RCC 7860 (cell line): Measurements from ENCODE around the gene GIT1.

Experiments used
- DNase-seq: peaks from one replicate; pipeline ENCODE4 v3.0.0-alpha.2; 2015; ENCODE audit warnings: low spot score
- FAIRE-seq: peaks from 2 replicates; lab custom pipeline; 2012; peaks lifted over from hg19 to GRCh38; lab: Jason Lieb, UNC

The GIT1 gene

GRCh38 chr17:29593591-29594518 is 4.4 kb upstream of the GIT1 start:
- FAIRE-seq (no peak), DNase-seq (no peak)

DNA sequence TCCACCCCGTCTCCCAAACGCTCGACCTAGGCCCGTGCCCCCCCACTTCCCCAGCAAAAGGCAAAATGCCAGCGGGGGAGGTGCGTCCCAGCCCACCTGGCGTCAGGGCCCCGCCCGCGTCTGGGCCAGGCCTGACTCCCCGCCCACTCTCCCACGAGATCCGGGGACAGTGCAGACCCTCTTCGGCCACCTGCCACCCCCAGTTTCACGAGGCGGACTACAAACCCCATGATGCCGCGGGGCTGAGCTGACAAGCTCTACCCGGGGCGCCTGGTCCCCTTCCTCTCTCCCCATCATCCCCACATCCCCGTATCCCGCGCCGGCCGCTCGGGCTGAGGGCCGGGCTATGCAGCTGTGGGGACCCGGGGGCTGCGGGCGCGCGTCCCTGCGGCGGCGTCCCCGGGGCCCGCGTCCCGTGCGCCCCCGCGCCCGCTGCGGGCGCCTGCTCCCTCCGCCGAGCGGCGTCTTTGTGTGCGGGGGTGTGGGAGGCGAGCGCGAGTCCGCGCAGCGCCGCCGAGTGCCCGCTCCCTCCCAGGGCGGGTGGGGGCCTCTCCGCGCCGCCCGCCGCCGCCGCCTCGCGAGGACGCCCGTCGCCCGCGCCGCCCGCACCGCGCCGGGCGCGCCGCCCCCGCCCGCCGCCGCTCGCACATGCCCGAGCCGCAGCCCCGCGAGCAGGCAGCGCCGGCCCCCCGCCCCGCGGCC is 3.6 kb upstream of the GIT1 start, which contains the start of gene ANKRD13B:
ANKRD13B (plus strand) TSS at position 283 of the 702 bp plus-strand sequence. CDS start 490 bp downstream, outside the sequence.
- no peak for DNase-seq
- FAIRE-seq = no peak

GRCh38 chr17:29591737-29592608 is 2.5 kb upstream of the GIT1 start:
- DNase-seq = peak; percentile 59
- peak; percentile 16 for FAIRE-seq

DNA sequence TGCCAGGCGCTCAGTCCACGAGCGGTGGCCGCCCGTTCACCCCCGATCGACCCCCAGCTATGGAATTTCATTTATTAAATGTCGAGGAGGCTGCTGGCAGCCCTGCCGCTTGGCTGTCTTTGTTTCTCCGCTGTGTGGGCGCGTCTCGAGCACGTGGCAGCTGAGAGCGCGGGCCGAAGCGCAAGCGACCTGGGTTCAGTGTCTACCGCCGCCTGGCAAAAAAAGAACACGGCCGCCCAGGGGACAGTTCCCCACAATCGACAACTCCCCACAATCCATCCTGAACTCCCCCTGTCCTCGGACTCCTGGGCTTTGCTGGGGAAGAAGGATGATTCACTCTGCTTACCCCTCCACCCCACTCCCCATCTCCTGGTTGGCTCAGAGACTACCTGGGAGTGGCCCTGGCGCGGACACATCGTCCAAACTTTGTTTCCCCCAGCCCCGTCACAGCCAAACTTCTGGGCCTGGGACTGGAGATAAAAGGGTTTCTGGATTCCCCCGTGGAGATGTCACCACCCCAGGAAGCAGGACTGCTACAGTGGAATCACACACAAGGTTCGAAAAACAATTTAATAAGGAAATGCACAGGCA is 1.8 kb upstream of the GIT1 start:
- FAIRE-seq (no peak), DNase-seq (no peak)

- DNase-seq (no peak), FAIRE-seq (no peak)
Measured at GRCh38 chr17:29590411-29591145, 1.1 kb upstream of the GIT1 start.

DNA sequence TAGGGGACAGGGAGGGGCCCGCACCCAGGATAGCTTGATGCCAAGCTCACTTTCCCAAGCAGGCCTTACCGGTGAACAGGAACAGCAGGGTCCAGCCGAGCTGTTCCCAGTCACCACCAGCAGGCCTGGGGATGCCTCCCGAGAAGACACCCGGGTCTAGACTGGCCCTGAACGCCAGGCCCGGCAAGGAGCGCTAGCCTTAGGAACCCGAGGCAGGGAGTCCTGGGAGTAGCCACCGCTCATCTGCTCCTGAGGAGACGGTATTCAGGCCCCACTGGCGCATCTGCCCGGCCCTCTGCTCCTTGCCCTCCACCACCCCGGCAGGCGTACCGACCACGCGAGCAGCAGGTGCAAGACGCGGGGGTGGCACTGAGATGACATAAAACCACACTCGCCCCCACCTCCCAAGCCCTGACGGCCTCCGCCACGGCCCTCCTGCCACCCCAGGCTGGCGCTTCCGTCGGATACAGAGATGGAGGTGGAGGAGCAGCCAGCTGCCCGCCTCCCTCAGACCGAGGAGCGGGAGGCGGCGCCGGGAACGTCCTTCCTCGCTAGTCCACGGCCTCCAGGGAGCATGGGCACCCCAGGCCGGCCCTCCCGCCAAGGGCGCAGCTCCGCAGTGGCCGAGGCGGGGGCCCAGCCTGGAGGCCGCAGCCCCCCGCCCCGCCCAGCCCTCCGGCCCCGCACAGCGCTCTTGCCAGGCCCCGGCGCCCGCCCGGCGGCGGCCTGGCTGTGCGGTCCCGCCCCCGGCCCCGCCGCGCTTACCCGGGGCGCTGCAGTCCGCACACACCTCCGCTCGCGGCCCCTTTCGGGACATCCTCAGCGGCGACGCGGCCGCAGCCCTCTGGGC is 661 bp downstream of the GIT1 start:
- DNase-seq = no peak
- no peak for FAIRE-seq

DNA sequence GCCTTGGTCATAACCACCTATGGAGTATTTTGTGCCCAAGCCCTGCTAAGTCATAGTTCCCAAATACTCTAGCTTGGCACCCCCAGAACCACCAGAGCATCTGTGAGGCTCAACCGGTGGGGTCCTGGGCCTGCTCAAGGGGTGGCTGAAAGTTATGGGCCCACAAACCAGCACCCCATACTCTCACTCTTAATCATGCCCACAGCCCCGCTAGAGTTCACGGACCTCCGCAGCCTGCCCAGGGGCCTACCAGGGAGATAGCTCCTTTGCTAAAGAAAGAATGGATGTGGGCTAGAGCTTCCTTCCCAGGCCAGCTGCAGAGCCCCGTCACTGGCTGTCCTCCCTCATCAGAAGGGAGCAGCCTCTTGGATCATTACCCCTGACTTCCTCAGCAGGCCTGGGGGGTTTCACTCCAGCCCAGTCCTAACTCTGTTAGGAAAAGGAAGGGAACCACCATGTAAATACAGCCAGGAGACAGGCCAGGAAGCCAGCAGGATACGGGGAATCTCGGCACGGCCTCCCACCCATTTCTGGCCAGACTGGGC is 1.4 kb downstream of the GIT1 start:
- DNase-seq (no peak), FAIRE-seq (no peak)

DNA sequence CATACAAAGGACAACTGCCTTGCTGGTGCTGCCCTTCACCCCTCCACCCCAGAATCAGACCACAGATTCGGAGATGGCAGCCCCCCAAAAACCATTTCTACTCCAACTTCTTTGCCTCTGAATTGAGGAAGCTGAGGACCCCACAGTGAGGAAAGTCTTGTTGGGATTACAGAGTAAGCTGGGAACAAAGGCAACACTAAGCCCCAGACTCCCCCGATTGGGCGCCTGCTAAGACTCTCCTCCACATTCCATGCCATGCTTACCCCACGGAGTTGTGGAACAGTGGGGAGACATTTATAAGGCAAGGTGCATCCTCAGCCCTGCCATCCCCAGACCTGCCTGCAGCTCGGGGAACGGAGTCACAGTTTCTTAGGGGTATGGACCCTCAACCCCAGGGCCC is 1.9 kb downstream of the GIT1 start:
- DNase-seq = no peak
- no peak for FAIRE-seq

DNA sequence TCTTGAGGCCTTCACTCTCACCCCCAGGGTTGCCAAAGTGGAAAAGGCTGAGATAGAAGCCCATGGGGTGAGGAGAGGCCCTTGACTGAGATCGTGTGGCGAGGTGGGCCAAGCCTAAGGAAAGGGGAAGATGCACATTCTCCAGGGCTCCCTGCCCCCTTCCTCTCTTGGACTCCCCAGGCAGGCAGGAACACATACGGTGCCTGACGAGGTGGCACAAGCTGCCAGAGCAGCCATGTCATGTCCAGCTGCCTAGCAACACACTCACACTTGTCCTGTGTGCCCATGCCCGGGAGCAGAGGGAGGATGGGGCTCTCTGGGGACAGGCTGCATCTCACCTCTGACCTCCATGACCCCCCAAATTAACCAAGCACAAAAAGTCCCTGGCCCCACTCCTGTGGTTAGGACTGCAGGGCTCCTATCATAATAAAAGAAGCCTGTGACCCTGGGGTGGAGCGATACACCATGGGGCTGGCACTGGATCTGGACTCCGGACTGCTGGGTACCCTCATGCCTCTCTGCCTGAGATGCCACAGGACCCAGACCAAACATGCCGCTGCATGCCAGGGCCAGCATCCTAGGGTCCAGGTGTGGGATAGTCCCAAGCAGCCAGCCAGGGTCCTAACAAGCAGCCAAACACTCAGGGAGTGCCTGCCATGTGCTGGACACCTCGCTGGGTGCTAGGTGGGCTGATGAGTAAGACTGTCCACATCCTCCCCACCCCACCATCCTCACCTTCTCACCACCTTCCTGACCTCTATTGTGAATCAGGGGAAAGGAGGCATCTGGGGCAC is 2.6 kb downstream of the GIT1 start:
- FAIRE-seq (no peak), DNase-seq (no peak)

- FAIRE-seq (no peak), DNase-seq (no peak)
Measured at GRCh38 chr17:29585080-29585751, 4.2 kb downstream of the GIT1 start.

DNA sequence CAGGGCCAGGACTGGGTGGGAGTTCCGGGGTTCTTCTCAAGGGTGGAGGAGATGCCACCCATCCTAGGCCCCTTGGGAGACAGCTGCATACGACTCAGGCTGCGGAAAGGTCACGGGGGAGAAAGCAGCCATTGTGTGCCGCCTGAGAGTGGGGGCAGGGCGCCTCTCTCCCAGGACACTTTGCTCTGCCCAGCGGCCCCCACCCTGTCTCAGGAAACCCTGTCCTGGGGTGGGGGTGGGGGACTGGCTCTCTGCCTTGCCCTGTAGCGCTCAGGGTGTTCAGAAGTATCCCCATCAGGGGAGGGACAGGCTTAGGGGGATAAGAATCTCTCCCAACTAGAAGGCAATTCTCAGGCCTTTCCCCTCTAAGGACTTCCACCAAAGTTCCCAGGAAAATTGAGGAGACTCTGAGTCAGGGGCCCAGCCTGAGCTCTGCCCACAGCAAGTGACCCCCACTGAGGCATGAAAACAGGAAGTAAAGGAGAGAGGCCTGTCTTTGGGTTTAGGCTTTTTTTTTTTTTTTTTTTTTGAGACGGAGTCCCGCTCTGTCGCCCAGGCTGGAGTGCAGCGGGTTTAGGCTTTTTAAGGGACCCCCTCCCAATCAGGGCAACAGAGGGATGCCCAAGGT is 4.9 kb downstream of the GIT1 start:
- DNase-seq (no peak), FAIRE-seq (no peak)

- no peak for DNase-seq
- FAIRE-seq = no peak
Measured at GRCh38 chr17:29583324-29584248, 5.9 kb downstream of the GIT1 start.

GRCh38 chr17:29582772-29583171 is 6.7 kb downstream of the GIT1 start:
- no peak for DNase-seq
- FAIRE-seq = no peak

DNA sequence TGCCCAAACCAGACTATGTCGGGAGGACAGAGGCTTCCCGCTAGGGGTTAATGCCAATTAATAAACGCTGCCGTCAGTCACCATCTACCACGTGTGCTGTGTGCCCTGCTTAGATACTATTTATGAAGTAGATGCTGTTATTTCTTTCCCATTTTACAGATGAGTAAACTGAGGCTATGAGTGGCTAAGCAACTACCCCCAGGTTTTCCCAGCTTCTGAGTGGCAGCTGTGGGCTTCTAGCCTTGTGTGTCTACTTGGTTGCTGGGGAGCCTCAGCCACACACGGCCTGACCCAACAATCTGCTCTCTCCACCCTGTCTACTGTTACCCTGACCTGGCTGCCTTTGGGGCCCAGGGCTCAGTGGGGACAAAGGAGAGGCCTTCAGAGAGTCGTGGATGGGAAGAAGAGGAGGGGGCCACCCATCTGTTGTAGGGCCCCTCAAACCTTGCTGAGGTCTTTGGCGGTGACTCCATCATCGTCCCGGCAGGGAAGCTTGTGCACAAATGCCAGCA is 7.1 kb downstream of the GIT1 start:
- FAIRE-seq (no peak), DNase-seq (no peak)

- DNase-seq = no peak
- FAIRE-seq = no peak
Measured at GRCh38 chr17:29581583-29582253, 7.7 kb downstream of the GIT1 start.
